DND-41 (cell line): ENCODE measurements around the gene PTPRE.

Source experiments
- ATAC-seq: fragments of 200-7000 bp; cut with Tn5 transposase; 3 replicates; pipeline ENCODE4 v1.9.1; 2021; ENCODE audit warnings: low read depth; ENCODE audit not compliant: insufficient read depth
- DNase-seq: peaks from one replicate; pipeline ENCODE4 v3.0.0-alpha.2; 2020
- H2AFZ ChIP-seq: 2 replicates; pipeline ENCODE4 v1.6.0; 2012; ENCODE audit warnings: low read depth, low read length
- H3K27ac ChIP-seq: 2 replicates; pipeline ENCODE4 v1.5.1; 2012; ENCODE audit warnings: low read length, inconsistent platforms
- H3K27me3 ChIP-seq: fragments of 200-600 bp; sonication (generic); 2 replicates; pipeline ENCODE4 v1.6.0; 2012; ENCODE audit warnings: low read length, mild to moderate bottlenecking, inconsistent platforms; ENCODE audit not compliant: insufficient read depth, poor library complexity
- H3K36me3 ChIP-seq: 2 replicates; pipeline ENCODE4 v1.5.1; 2012; ENCODE audit warnings: low read length, inconsistent platforms; ENCODE audit not compliant: insufficient read depth
- H3K4me1 ChIP-seq: 2 replicates; pipeline ENCODE4 v1.5.1; 2012; ENCODE audit warnings: mild to moderate bottlenecking, low read length; ENCODE audit not compliant: insufficient read depth
- H3K4me2 ChIP-seq: 2 replicates; pipeline ENCODE4 v1.6.0; 2012; ENCODE audit warnings: mild to moderate bottlenecking, moderate library complexity, low read length, inconsistent platforms; ENCODE audit not compliant: insufficient read depth
- H3K4me3 ChIP-seq, 2 experiments: fragments of 200-600 bp in 1 of 2; shearing (Covaris generic) in 1 of 2; 2 replicates each; pipeline ENCODE4 v1.5.1; 2012 to 2016; ENCODE audit warnings: inconsistent platforms in 2 of 2, low read length in 2 of 2, mild to moderate bottlenecking in 2 of 2, low read depth in 1 of 2, moderate library complexity in 1 of 2
- H3K79me2 ChIP-seq: 2 replicates; pipeline ENCODE4 v1.6.0; 2012; ENCODE audit warnings: low read length, inconsistent platforms; ENCODE audit not compliant: insufficient read depth
- H3K9ac ChIP-seq: 2 replicates; pipeline ENCODE4 v1.6.0; 2012; ENCODE audit warnings: low read depth, mild to moderate bottlenecking, inconsistent platforms, low read length, moderate library complexity
- H3K9me3 ChIP-seq: 2 replicates; pipeline ENCODE4 v1.5.1; 2012; ENCODE audit warnings: low read length, moderate library complexity, mild to moderate bottlenecking, inconsistent platforms; ENCODE audit not compliant: insufficient read depth, severe bottlenecking
- H4K20me1 ChIP-seq: 2 replicates; pipeline ENCODE4 v1.6.0; 2012; ENCODE audit warnings: low read length; ENCODE audit not compliant: insufficient read depth
- EZH2 ChIP-seq: IDR thresholded peaks from 3 replicates; pipeline ENCODE4 v1.6.1; 2012; ENCODE audit warnings: borderline replicate concordance, low read depth, mild to moderate bottlenecking, moderate library complexity, low read length, inconsistent platforms; ENCODE audit not compliant: severe bottlenecking
- TF ChIP-seq, protein P1 (sequence below): IDR thresholded peaks from 2 replicates; pipeline ENCODE4 v1.5.1; 2012; ENCODE audit warnings: borderline replicate concordance, low read length, moderate library complexity, mild to moderate bottlenecking; ENCODE audit not compliant: poor library complexity, severe bottlenecking; ENCODE audit errors: extremely low read depth

PTPRE gene

DNA sequence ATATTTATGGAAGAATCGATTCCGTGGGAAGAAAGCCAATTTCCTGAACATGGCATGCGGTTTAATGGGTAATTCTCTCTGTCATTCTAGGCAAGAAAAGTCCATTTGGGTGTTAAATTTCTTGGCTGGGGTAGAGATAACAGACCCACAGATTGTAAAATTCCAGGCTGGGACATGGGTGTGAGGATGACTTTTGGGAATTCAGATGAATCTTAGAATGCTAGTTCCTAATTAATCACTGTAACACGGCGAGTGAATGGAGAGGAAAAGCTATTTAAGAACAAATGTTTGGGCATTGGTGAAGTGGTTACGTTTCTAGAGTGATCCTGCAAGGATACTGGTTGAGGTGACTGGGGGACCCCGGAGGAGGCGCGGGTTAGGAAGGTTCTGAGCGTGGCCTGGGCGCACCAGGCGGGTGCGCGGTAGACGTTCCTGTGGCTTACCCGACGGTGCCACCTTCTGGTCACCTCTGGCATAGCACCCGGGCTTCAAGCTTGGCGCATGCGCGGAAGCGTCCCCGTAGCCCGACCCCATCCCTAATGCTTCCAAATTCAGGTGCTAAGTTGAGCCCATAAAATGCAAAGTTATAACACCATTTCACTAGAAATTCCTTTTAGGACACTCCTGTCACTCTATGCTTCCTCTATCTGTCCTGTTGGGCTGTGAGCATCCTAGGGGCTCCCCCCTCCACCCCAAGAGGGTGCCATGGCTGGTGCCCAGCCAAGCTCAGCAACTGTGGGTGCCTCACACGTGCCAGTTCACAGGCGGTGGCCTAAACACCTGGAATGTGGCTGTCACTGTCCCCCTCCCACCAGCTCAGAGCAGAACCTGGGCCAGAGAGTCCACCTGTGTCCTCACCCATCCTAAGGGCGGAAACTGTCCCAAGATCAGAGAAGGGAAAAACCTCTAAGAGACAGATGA is 104.4 kb downstream of the PTPRE start:
- H3K4me1 ChIP-seq, result peaks cover 9% of the 10 kb centered on the region
- ATAC-seq, result peak; percentile 94
- no peak for TF ChIP-seq EZH2
- TF ChIP-seq, protein P1, sequence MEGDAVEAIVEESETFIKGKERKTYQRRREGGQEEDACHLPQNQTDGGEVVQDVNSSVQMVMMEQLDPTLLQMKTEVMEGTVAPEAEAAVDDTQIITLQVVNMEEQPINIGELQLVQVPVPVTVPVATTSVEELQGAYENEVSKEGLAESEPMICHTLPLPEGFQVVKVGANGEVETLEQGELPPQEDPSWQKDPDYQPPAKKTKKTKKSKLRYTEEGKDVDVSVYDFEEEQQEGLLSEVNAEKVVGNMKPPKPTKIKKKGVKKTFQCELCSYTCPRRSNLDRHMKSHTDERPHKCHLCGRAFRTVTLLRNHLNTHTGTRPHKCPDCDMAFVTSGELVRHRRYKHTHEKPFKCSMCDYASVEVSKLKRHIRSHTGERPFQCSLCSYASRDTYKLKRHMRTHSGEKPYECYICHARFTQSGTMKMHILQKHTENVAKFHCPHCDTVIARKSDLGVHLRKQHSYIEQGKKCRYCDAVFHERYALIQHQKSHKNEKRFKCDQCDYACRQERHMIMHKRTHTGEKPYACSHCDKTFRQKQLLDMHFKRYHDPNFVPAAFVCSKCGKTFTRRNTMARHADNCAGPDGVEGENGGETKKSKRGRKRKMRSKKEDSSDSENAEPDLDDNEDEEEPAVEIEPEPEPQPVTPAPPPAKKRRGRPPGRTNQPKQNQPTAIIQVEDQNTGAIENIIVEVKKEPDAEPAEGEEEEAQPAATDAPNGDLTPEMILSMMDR, result peak; percentile 99

DNA sequence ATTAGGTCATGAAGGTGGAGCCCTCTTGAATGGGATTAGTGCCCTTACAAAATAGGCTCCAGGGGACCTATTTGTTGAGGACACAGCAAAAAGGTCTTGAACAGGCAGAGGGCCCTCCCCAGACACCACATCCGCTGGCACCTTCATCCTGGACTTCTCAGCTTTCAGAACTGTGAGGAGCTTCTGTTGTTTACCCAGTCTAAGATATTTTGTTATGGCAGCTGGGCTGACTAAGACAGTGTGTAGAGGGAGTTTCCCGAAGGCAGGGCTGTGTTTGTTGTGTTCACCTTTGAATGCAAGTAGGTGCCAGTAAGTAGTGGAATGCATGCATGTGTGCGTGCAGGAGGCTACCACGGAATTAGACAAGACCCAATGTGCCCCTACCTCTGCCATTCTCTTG is 106.7 kb downstream of the PTPRE start:
- no peak for ATAC-seq
- TF ChIP-seq, protein P1, result no peak
- TF ChIP-seq EZH2, result no peak
- no peak overlapping the region for H2AFZ ChIP-seq
- no peaks in the 10 kb centered on the region; the same call in 1 of the 2 replicates for H4K20me1 ChIP-seq
- no peak overlapping the region for H3K4me2 ChIP-seq
- no peak overlapping the region for H3K27ac ChIP-seq
- H3K4me3 ChIP-seq, result no peak overlapping the region
- DNase-seq, result no peak
- H3K4me1 ChIP-seq, result peaks cover 9% of the 10 kb centered on the region
- H3K36me3 ChIP-seq, result no peaks in the 10 kb centered on the region
- no peaks in the 10 kb centered on the region for H3K9me3 ChIP-seq
- H3K79me2 ChIP-seq, result no peaks in the 10 kb centered on the region
- H3K9ac ChIP-seq, result no peak overlapping the region
- H3K27me3 ChIP-seq, result no peaks in the 10 kb centered on the region

More for the DNA sequence above, 104.4 kb downstream of the PTPRE start:
- Histone ChIP-seq H3K27ac (no peak overlapping the region), H3K27me3 (peaks cover 6% of the 10 kb centered on the region), H3K79me2 (no peaks in the 10 kb centered on the region), H2AFZ (peak overlapping the region; percentile 38), H3K9ac (no peak overlapping the region), H4K20me1 (no peaks in the 10 kb centered on the region; the same call in 1 of the 2 replicates), H3K36me3 (no peaks in the 10 kb centered on the region), H3K4me3 (0 out of 4 replicates have a peak overlapping the region, but pooled peaks of 1 of the 2 experiments have one; percentile 2), H3K9me3 (no peaks in the 10 kb centered on the region), H3K4me2 (peak overlapping the region; percentile 51)
- DNase-seq, result peak; percentile 87

DNA sequence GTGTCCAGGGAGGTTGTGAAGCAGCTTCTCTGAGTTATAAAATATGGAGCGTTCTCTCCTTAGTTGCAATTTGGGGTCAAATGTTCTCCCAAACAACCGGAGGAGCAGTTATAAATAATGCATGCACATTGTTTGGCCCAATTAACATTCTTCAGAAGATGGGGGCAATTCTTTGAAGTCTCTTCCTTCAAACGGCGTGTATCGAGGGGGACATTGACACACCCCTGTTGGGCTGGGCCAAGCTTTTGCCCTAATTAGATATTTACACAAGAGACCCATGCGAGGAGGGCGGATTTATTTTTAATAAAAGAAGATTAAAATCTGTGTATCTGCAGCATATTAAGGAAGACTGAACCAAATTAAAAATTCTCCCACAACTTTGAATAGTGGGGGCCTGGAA is 107.3 kb downstream of the PTPRE start:
- H3K9ac ChIP-seq, result no peak overlapping the region
- no peak overlapping the region for H3K4me3 ChIP-seq
- no peak overlapping the region for H2AFZ ChIP-seq
- peaks cover 9% of the 10 kb centered on the region for H3K4me1 ChIP-seq
- no peaks in the 10 kb centered on the region for H3K36me3 ChIP-seq
- no peak overlapping the region for H3K27ac ChIP-seq
- no peaks in the 10 kb centered on the region for H3K27me3 ChIP-seq
- no peak for ATAC-seq
- no peak for DNase-seq
- no peaks in the 10 kb centered on the region; the same call in 1 of the 2 replicates for H4K20me1 ChIP-seq
- no peak overlapping the region for H3K4me2 ChIP-seq
- TF ChIP-seq EZH2, result no peak
- TF ChIP-seq, protein P1, result no peak
- no peaks in the 10 kb centered on the region for H3K9me3 ChIP-seq
- no peaks in the 10 kb centered on the region for H3K79me2 ChIP-seq
